GM18861 (cell line): Measurements from ENCODE around the gene MC3R.

Source experiments
- ATAC-seq: cut with Tn5 transposase; IDR thresholded peaks from one replicate; pipeline ENCODE4 v1.9.1; 2021; ENCODE audit not compliant: unreplicated experiment

The MC3R gene

GRCh38 chr20:56249244-56249955, 868 bp downstream of the MC3R start:
- no peak for ATAC-seq

DNA sequence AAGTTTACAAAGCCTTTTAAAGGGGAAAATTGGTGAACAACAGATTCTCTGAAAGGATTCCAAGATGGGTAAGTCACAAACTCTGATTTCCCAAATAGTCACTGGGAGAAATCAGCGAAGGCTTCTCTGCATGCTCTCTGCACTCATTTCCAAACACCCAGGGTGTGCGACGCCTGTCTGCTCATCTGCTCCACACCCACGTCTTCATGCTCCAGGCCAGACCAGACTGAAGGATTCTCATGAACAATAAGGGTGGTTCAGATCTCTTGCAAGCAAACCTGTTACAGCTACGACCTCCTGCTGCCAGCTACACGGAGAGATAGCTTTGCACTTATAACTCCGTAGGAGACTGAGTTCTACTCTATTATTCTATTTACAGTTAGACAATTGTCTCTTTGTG, 1.4 kb downstream of the MC3R start:
- ATAC-seq = no peak

DNA sequence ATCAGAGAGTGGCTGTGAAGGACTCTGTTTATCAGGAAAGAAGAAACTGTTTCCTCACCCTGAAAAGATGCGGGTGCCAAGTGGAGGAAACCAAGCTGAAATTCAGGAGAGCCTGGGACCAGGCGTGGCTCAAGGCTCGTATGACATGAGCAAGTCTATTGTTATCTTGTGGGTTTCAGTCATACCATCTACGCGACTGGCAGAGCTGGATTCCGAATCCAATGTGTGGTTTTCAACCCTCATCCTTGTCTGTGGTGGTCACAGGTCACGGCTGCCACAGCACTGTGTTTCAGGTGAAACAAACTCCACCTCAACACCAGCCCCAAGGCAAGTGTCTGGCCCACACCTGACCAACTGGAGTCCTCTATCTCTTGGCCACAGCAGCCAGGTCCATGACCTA, 9.1 kb downstream of the MC3R start:
- ATAC-seq = no peak

GRCh38 chr20:56259948-56260347, 11.4 kb downstream of the MC3R start:
- no peak for ATAC-seq

DNA sequence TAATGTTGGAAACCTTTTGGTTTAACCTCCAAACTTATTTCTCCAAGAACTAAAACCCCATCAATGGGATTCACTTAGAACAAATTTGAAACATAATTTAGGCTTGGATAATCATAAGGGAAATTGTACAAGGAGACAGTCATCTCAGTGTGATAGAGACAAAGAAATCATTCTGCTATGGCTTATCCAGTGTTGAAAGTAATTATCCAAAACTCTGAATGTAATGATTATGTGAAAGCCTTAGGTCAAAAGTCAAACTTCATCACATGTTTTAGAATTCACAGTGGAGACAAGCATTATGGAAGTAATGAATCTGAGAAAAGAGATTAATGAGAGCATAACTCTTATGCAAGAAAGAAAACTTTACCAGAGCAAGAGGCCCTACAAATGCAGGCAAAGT, 20.0 kb downstream of the MC3R start:
- ATAC-seq = no peak

GRCh38 chr20:56271974-56272373, 23.4 kb downstream of the MC3R start:
- ATAC-seq = no peak

GRCh38 chr20:56273491-56273890, 25.0 kb downstream of the MC3R start:
- no peak for ATAC-seq

GRCh38 chr20:56274156-56274555, 25.6 kb downstream of the MC3R start:
- no peak for ATAC-seq

DNA sequence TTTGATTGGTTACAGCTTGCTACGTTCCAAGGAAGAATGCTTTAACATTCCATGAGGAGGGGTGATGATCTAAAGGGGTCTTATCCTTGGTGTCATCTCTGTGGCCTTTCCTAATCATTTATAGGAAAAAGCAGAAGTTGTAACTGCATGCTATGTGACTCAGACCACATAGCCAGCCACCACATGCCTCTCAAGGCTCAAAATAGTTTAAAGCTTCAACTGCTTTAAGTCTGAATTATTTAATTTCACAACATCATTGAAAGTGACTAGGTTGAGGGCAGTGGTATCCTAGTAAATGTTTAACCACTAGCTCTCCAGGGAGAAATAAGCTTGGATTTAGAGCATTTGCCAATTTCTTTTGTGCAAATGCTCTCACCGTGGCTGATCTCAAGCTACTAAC, 29.7 kb downstream of the MC3R start:
- ATAC-seq = no peak

DNA sequence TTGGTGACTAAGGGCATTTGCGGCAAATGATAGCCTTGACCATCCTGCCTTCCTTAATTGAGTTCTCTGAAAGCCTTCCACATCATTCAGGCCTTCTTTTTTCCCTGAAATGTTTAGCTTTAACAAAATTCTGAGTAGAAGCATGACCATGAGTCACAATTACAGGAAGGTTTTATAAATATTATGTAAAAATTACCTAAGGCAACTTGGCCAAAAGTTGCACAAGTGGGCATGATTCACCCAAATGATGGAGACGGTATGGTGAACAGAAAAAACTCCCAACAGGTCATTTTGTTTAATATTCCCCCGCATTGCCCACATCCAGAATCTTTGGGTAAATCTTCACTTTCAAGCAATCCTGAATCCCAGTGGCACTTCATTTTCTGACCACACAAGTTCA, 37.0 kb downstream of the MC3R start:
- no peak for ATAC-seq

DNA sequence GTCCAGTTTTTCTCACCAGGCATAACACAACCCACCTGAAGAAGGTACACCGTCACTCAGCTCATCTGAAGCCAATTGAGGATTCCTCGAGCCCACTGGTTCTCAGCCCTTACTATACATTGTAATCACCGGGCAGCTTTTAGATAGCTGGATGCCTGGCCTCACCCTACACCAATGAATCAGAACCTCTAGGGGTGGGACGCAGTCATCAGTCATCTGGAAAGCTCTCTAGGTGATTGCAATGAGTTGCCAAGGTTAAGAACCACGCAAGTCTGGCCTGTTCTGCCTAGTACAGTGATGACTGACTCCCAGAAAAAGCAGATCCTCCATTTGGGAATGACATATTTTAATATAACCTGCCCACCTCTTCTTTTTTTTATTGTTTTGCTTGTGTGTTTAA, 41.1 kb downstream of the MC3R start:
- ATAC-seq = no peak

DNA sequence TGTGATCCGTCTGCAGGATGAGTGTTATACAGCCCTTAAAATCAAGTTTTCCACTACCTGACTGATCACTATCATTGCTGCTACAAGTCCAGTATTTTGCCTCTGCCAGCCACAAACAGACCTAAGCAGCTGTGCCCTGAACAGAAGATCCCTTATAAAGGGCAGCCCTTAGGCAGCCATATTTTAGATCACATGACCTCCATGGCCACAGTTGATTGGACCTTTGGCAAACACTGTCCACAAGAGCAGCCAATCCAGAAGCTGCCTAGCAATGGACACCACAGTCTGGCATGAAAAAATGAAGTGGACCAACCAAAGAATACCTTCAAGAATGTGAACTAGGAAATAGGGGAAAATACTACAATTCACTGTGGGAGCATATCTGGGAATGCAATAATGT, 50.8 kb downstream of the MC3R start:
- ATAC-seq = no peak
